IMR-90 (cell line): ENCODE results near the gene GPR183. TPM values are rescaled to one million over a fixed set of nuclear protein-coding genes. Genes with fewer than 3 reads are reported as not detected.

Source experiments
- ATAC-seq: fragments of 200-7000 bp; cut with Tn5 transposase; 2 replicates; pipeline ENCODE4 v1.9.1; 2020; ENCODE audit warnings: low read depth, mild to moderate bottlenecking, moderate library complexity
- BruUV-seq: library from RNA; stranded (reverse); fragments of 400-500 nt; replicated peaks from 2 replicates; lab custom pipeline; 2021; lab: Mats Ljungman, UMichigan
- CTCF ChIA-PET: fragments of 300-600 bp; formaldehyde crosslinking; extraction: SDS; loops from one replicate; lab custom pipeline; 2021; ENCODE audit warnings: antibody characterized with exemption; lab: Yijun Ruan, JAX
- POLR2A ChIA-PET: fragments of 300-600 bp; sonication (Branson Sonifier 250); formaldehyde crosslinking; loops from one replicate; lab custom pipeline; 2022; ENCODE audit warnings: antibody characterized with exemption; ENCODE audit not compliant: unreplicated experiment; lab: Charles Lee
- DNase-seq: peaks from one replicate; pipeline ENCODE4 v3.0.0; 2013
- H2AFZ ChIP-seq: replicated peaks from 2 replicates; pipeline ENCODE3; 2013; ENCODE audit warnings: low read length, mild to moderate bottlenecking; ENCODE audit not compliant: poor library complexity
- H2AK5ac ChIP-seq: 2 replicates; pipeline ENCODE4 v1.6.1; 2013; ENCODE audit warnings: low read depth, low read length, inconsistent platforms
- H2AK9ac ChIP-seq: replicated peaks from 2 replicates; pipeline ENCODE3; 2013; ENCODE audit warnings: mild to moderate bottlenecking, low read depth, low read length, moderate library complexity; ENCODE audit not compliant: poor library complexity
- H2BK120ac ChIP-seq: 2 replicates; pipeline ENCODE4 v1.6.1; 2013; ENCODE audit warnings: low read depth, low read length, inconsistent platforms
- H2BK15ac ChIP-seq: 3 replicates; pipeline ENCODE4 v1.6.1; 2013; ENCODE audit warnings: low read depth, low read length, inconsistent platforms
- H2BK20ac ChIP-seq: 2 replicates; pipeline ENCODE4 v1.6.1; 2013; ENCODE audit warnings: low read depth, mild to moderate bottlenecking, inconsistent platforms, low read length, moderate library complexity
- H2BK5ac ChIP-seq: 2 replicates; pipeline ENCODE4 v1.6.1; 2013; ENCODE audit warnings: mild to moderate bottlenecking, low read depth, low read length, inconsistent platforms; ENCODE audit not compliant: poor library complexity, severe bottlenecking
- H3K14ac ChIP-seq: replicated peaks from 2 replicates; pipeline ENCODE4 v1.6.1; 2013; ENCODE audit warnings: low read depth, low read length, inconsistent platforms
- H3K18ac ChIP-seq: 2 replicates; pipeline ENCODE4 v1.6.1; 2013; ENCODE audit warnings: low read depth, low read length, control low read depth
- H3K23ac ChIP-seq: 2 replicates; pipeline ENCODE4 v1.6.1; 2013; ENCODE audit warnings: low read depth, low read length, inconsistent platforms
- H3K27ac ChIP-seq: 2 replicates; pipeline ENCODE4 v1.5.1; 2013; ENCODE audit warnings: mild to moderate bottlenecking, control low read depth, low read length; ENCODE audit not compliant: insufficient read depth
- H3K27me3 ChIP-seq: 2 replicates; pipeline ENCODE4 v1.6.1; 2013; ENCODE audit warnings: low read length; ENCODE audit not compliant: control insufficient read depth, insufficient read depth
- H3K36me3 ChIP-seq: 2 replicates; pipeline ENCODE4 v1.6.1; 2013; ENCODE audit warnings: low read length, mixed read lengths; ENCODE audit not compliant: control insufficient read depth, insufficient read depth
- H3K4ac ChIP-seq: 2 replicates; pipeline ENCODE4 v1.6.1; 2013; ENCODE audit warnings: low read depth, low read length, inconsistent platforms
- H3K4me1 ChIP-seq: 2 replicates; pipeline ENCODE4 v1.6.1; 2013; ENCODE audit warnings: low read length, mixed read lengths; ENCODE audit not compliant: control insufficient read depth, insufficient read depth
- H3K4me2 ChIP-seq: 2 replicates; pipeline ENCODE4 v1.6.1; 2013; ENCODE audit warnings: low read depth, mild to moderate bottlenecking, control low read depth, low read length, moderate library complexity
- H3K4me3 ChIP-seq: 2 replicates; pipeline ENCODE4 v1.5.1; 2013; ENCODE audit warnings: low read depth, mild to moderate bottlenecking, control low read depth, low read length, moderate library complexity; ENCODE audit not compliant: insufficient read depth
- H3K56ac ChIP-seq: 2 replicates; pipeline ENCODE4 v1.6.1; 2013; ENCODE audit warnings: low read length, inconsistent platforms; ENCODE audit not compliant: insufficient read depth; ENCODE audit errors: extremely low read depth
- H3K79me1 ChIP-seq, 2 experiments: 2 replicates each; pipeline ENCODE4 v1.6.1; 2013; ENCODE audit warnings: low read length in 2 of 2, inconsistent platforms in 1 of 2, low read depth in 1 of 2
- H3K9ac ChIP-seq: 2 replicates; pipeline ENCODE4 v1.6.1; 2013; ENCODE audit warnings: low read depth, low read length, control low read depth
- H3K9me1 ChIP-seq: 2 replicates; pipeline ENCODE4 v1.6.1; 2013; ENCODE audit warnings: low read length, inconsistent platforms; ENCODE audit not compliant: insufficient read depth
- H3K9me3 ChIP-seq: 2 replicates; pipeline ENCODE4 v1.6.1; 2013; ENCODE audit warnings: low read length; ENCODE audit not compliant: control insufficient read depth, insufficient read depth
- H4K20me1 ChIP-seq: 2 replicates; pipeline ENCODE4 v1.6.1; 2013; ENCODE audit warnings: low read length, inconsistent platforms; ENCODE audit not compliant: insufficient read depth
- H4K5ac ChIP-seq: 2 replicates; pipeline ENCODE4 v1.6.1; 2013; ENCODE audit warnings: mild to moderate bottlenecking, low read depth, low read length, control low read depth
- H4K8ac ChIP-seq, 2 experiments: 2 replicates each; pipeline ENCODE4 v1.6.1; 2013; ENCODE audit warnings: low read depth in 2 of 2, low read length in 2 of 2, control low read depth in 1 of 2, inconsistent platforms in 1 of 2
- H4K91ac ChIP-seq: 2 replicates; pipeline ENCODE4 v1.6.1; 2013; ENCODE audit warnings: low read depth, low read length, inconsistent platforms; ENCODE audit not compliant: insufficient read depth
- BHLHE40 ChIP-seq: fragments of 150-350 bp; IDR thresholded peaks from 2 replicates; pipeline ENCODE4 v1.6.1; 2016; ENCODE audit warnings: mild to moderate bottlenecking, low read depth, low read length
- CEBPB ChIP-seq: IDR thresholded peaks from 2 replicates; pipeline ENCODE4 v1.6.1; 2012; ENCODE audit warnings: low read depth, low read length, improper control_type of control experiment
- CHD1 ChIP-seq: IDR thresholded peaks from 2 replicates; pipeline ENCODE4 v1.6.1; 2012; ENCODE audit warnings: low read depth, low read length, improper control_type of control experiment
- CTCF ChIP-seq: conservative IDR thresholded peaks from 2 replicates; pipeline ENCODE4 v1.5.1; 2012; ENCODE audit warnings: mild to moderate bottlenecking, low read depth, low read length, improper control_type of control experiment
- FOS ChIP-seq: fragments of 150-350 bp; IDR thresholded peaks from 2 replicates; pipeline ENCODE4 v1.6.1; 2016; ENCODE audit warnings: low read depth, low read length
- MAFK ChIP-seq: IDR thresholded peaks from 2 replicates; pipeline ENCODE4 v1.6.1; 2012; ENCODE audit warnings: low read depth, low read length, improper control_type of control experiment
- MAZ ChIP-seq: IDR thresholded peaks from 2 replicates; pipeline ENCODE4 v1.6.1; 2012; ENCODE audit warnings: low read depth, mild to moderate bottlenecking, low read length, improper control_type of control experiment, moderate library complexity, borderline replicate concordance
- MXI1 ChIP-seq: IDR thresholded peaks from 2 replicates; pipeline ENCODE4 v1.6.1; 2012; ENCODE audit warnings: low read depth, mild to moderate bottlenecking, low read length, moderate library complexity, borderline replicate concordance
- NFE2L2 ChIP-seq: fragments of 150-350 bp; IDR thresholded peaks from 2 replicates; pipeline ENCODE4 v1.6.1; 2016; ENCODE audit warnings: low read depth, mild to moderate bottlenecking, low read length
- POLR2A ChIP-seq: IDR thresholded peaks from 2 replicates; pipeline ENCODE4 v1.6.1; 2012; ENCODE audit warnings: mild to moderate bottlenecking, low read depth, low read length
- RAD21 ChIP-seq: IDR thresholded peaks from 2 replicates; pipeline ENCODE4 v1.6.1; 2012; ENCODE audit warnings: low read length, improper control_type of control experiment
- RCOR1 ChIP-seq: IDR thresholded peaks from 2 replicates; pipeline ENCODE4 v1.6.1; 2012; ENCODE audit warnings: mild to moderate bottlenecking, low read length, improper control_type of control experiment; ENCODE audit not compliant: insufficient replicate concordance
- RFX5 ChIP-seq: IDR thresholded peaks from 2 replicates; pipeline ENCODE4 v1.8.0; 2012; ENCODE audit warnings: low read depth, mild to moderate bottlenecking, low read length, moderate library complexity
- SMC3 ChIP-seq: fragments of 150-350 bp; IDR thresholded peaks from 2 replicates; pipeline ENCODE4 v1.6.1; 2016; ENCODE audit warnings: low read depth, mild to moderate bottlenecking, antibody characterized with exemption, low read length, moderate library complexity
- USF2 ChIP-seq: fragments of 150-350 bp; IDR thresholded peaks from 2 replicates; pipeline ENCODE4 v1.6.1; 2017; ENCODE audit warnings: mild to moderate bottlenecking, antibody characterized with exemption, low read length, low read depth
- WGBS, 2 experiments: methylation state at CpG; one replicate each; pipeline versions ENCODE4 v1.1.5 to v1.1.7; 2013; ENCODE audit warnings: missing lambda C conversion rate in 2 of 2; ENCODE audit not compliant: insufficient read length in 1 of 2; ENCODE audit errors: extremely low coverage in 2 of 2; 5-methylcytosine and 5-hydroxymethylcytosine counted together
- dilution Hi-C: fragments of 300-500 bp; cut with HindIII; formaldehyde crosslinking; loops from one replicate; pipeline ENCODE4 v1.14.3; 2018; ENCODE audit warnings: low sequenced_read_pairs; ENCODE audit not compliant: unreplicated experiment
- in situ Hi-C: fragments of 300-500 bp; cut with MboI; formaldehyde crosslinking; loops from 3 replicates; pipeline ENCODE4 v1.14.3; 2019; ENCODE audit warnings: low sequenced_read_pairs, inconsistent platforms, mixed read lengths
- intact Hi-C: fragments of 100-400 bp; cut with micrococcal nuclease; formaldehyde crosslinking; loops from 2 replicates; pipeline ENCODE4 v1.10.0; 2022
- polyA plus RNA-seq, 3 experiments: library from polyadenylated mRNA; depleted of rRNA; stranded (reverse); fragments of >200 nt; gene quantifications; 2 replicates each; pipeline ENCODE4 v1.2.3, GENCODE V29; 2012; ENCODE audit warnings: low replicate concordance in 1 of 3
- total RNA-seq: library from RNA; depleted of rRNA; stranded (reverse); fragments of >200 nt; gene quantifications from 2 replicates; pipeline ENCODE4 v1.2.3, GENCODE V29; 2012
- TF ChIP-seq, protein P1 (sequence below): fragments of 150-350 bp; IDR thresholded peaks from 2 replicates; pipeline ENCODE4 v1.6.1; 2016; ENCODE audit warnings: low read depth, mild to moderate bottlenecking, low read length, moderate library complexity, borderline replicate concordance

GPR183 gene
- total and polyA plus RNA-seq, 2 of the 4 experiments (the other 2 are of a cell fraction), result 0.18 to 0.31 TPM

GRCh38 chr13:99258946-99259345 is 48.3 kb downstream of the GPR183 start:
- H3K36me3 ChIP-seq, result peaks cover 9% of the 10 kb centered on the region
- intact Hi-C loops (loop anchor here (1.0 to 5.0 kb wide), 2 partner anchors 41 to 57 kb away; partner anchors contain the start of gene UBAC2), in situ Hi-C loops (no loop called here), dilution Hi-C loops (no loop called here)
- no TSS peak for BruUV-seq
- H4K8ac ChIP-seq, result no peak overlapping the region
- no peak overlapping the region for H3K14ac ChIP-seq
- no peak overlapping the region for H3K56ac ChIP-seq
- peaks cover 3 to 4% of the 10 kb centered on the region in 2 experiments; a peak in 2 of 4 replicates for H3K79me1 ChIP-seq
- ChIA-PET POLR2A (no interaction called here), CTCF (no interaction called here)
- TF ChIP-seq BHLHE40, result no peak
- TF ChIP-seq CHD1, result no peak
- TF ChIP-seq FOS, result no peak
- TF ChIP-seq MAZ, result no peak
- no peak for TF ChIP-seq RCOR1
- no peak for TF ChIP-seq CEBPB
- no peak for TF ChIP-seq MXI1
- TF ChIP-seq, protein P1, sequence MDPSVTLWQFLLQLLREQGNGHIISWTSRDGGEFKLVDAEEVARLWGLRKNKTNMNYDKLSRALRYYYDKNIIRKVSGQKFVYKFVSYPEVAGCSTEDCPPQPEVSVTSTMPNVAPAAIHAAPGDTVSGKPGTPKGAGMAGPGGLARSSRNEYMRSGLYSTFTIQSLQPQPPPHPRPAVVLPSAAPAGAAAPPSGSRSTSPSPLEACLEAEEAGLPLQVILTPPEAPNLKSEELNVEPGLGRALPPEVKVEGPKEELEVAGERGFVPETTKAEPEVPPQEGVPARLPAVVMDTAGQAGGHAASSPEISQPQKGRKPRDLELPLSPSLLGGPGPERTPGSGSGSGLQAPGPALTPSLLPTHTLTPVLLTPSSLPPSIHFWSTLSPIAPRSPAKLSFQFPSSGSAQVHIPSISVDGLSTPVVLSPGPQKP, result no peak
- TF ChIP-seq RFX5, result no peak
- TF ChIP-seq RAD21, result no peak
- no peak for TF ChIP-seq SMC3
- no peak for TF ChIP-seq MAFK
- TF ChIP-seq USF2, result no peak
- no peak for TF ChIP-seq NFE2L2
- TF ChIP-seq CTCF, result no peak
- no peak for TF ChIP-seq POLR2A
- peaks cover 4% of the 10 kb centered on the region; the same call in 1 of the 2 replicates for H3K4me1 ChIP-seq
- H2BK15ac ChIP-seq, result no peak overlapping the region
- H3K4me3 ChIP-seq, result no peak overlapping the region
- no peak overlapping the region for H3K27ac ChIP-seq
- no peak overlapping the region for H4K91ac ChIP-seq
- H2AFZ ChIP-seq, result no peak overlapping the region
- H3K27me3 ChIP-seq, result no peaks in the 10 kb centered on the region
- no peaks in the 10 kb centered on the region; the same call in 1 of the 2 replicates for H4K20me1 ChIP-seq
- no peak for DNase-seq
- H2BK5ac ChIP-seq, result no peak overlapping the region
- WGBS, 2 experiments, result no CpG with 5 or more reads among the region's 3 CpGs
- peaks cover 3% of the 10 kb centered on the region; the same call in 1 of the 2 replicates for H3K9me1 ChIP-seq
- no peak overlapping the region for H3K18ac ChIP-seq
- no peak overlapping the region for H3K4me2 ChIP-seq
- H2BK20ac ChIP-seq, result no peak overlapping the region
- H2AK9ac ChIP-seq, result no peak overlapping the region
- H2AK5ac ChIP-seq, result no peak overlapping the region
- H3K9ac ChIP-seq, result no peak overlapping the region
- H4K5ac ChIP-seq, result no peak overlapping the region
- no peak overlapping the region for H3K4ac ChIP-seq
- H3K23ac ChIP-seq, result no peak overlapping the region
- H3K9me3 ChIP-seq, result no peaks in the 10 kb centered on the region
- H2BK120ac ChIP-seq, result no peak overlapping the region
- no peak for ATAC-seq
